HepG2 (cell line): ENCODE results near the gene MAJIN. TPM values are rescaled to one million over a fixed set of nuclear protein-coding genes. Genes with fewer than 3 reads are reported as not detected.

Experiments
- ADNP ChIP-seq: sonication (generic); formaldehyde crosslinking; IDR thresholded peaks from 2 replicates; pipeline ENCODE4 v1.4.0; 2020; ENCODE audit warnings: missing genetic modification reagents
- BHLHE40 ChIP-seq: IDR thresholded peaks from 2 replicates; pipeline ENCODE4 v1.6.1; 2011; ENCODE audit warnings: low read length, improper control_type of control experiment
- CREB1 ChIP-seq, 2 experiments: fragments of 450-650 bp in 1 of 2; IDR thresholded peaks; 2 replicates each; pipeline ENCODE4 v1.6.1; 2016 to 2017; ENCODE audit warnings: control low read depth in 1 of 2, mild to moderate bottlenecking in 1 of 2, missing compliant biosample characterization in 1 of 2, missing genetic modification characterization in 1 of 2
- EHMT2 ChIP-seq: fragments of 200-600 bp; sonication (generic); IDR thresholded peaks from 2 replicates; pipeline ENCODE4 v1.7.0; 2017; ENCODE audit warnings: antibody characterized with exemption, low read depth, low read length, borderline replicate concordance
- GTF2F1 ChIP-seq: fragments of 150-350 bp; IDR thresholded peaks from 2 replicates; pipeline ENCODE4 v1.6.1; 2014; ENCODE audit warnings: low read length
- HCFC1 ChIP-seq: fragments of 150-350 bp; IDR thresholded peaks from 2 replicates; pipeline ENCODE4 v1.6.1; 2014; ENCODE audit warnings: low read depth, low read length
- PPARG ChIP-seq: conservative IDR thresholded peaks from 2 replicates; pipeline ENCODE4 v1.6.1; 2016; ENCODE audit warnings: missing biosample characterization, missing genetic modification reagents
- XBP1 ChIP-seq: sonication (generic); formaldehyde crosslinking; IDR thresholded peaks from 2 replicates; pipeline ENCODE4 v1.5.0; 2020; ENCODE audit warnings: missing genetic modification reagents
- ZBTB20 ChIP-seq: sonication (generic); formaldehyde crosslinking; IDR thresholded peaks from 2 replicates; pipeline ENCODE4 v1.8.1; 2023; ENCODE audit warnings: missing genetic modification reagents, low read depth, mild to moderate bottlenecking, borderline replicate concordance
- ZFX ChIP-seq: sonication (generic); formaldehyde crosslinking; IDR thresholded peaks from 2 replicates; pipeline ENCODE4 v1.4.0; 2020; ENCODE audit warnings: mild to moderate bottlenecking, low read depth, missing genetic modification reagents, moderate library complexity
- ZNF124 ChIP-seq: sonication (generic); formaldehyde crosslinking; IDR thresholded peaks from 2 replicates; pipeline ENCODE4 v1.4.0; 2020; ENCODE audit warnings: missing genetic modification reagents
- polyA plus RNA-seq, 8 experiments: library from polyadenylated mRNA; depleted of rRNA in 3 of 8; stranded (reverse) in 7 of 8; unstranded in 1 of 8; fragments of >200 nt; fragmentation: Illumina TruSeq in 4 of 8; extraction: Trizol in 4 of 8; gene quantifications; 2 replicates each; pipeline versions ENCODE4 v1.2.1 to v1.2.3, GENCODE V29; 2011 to 2016; ENCODE audit warnings: low read depth in 4 of 8, missing spikeins in 1 of 8, mixed read lengths in 1 of 8; ENCODE audit not compliant: insufficient read depth in 1 of 8
- total RNA-seq, 5 experiments: library from RNA; depleted of rRNA; stranded (reverse); fragments of >200 nt; fragmentation: Illumina TruSeq; extraction: Trizol; gene quantifications; 2 replicates each; pipeline ENCODE4 v1.2.3, GENCODE V29; 2016; ENCODE audit warnings: low read depth in 1 of 5
- TF ChIP-seq, protein P1 (sequence below): sonication (generic); formaldehyde crosslinking; IDR thresholded peaks from 2 replicates; pipeline ENCODE4 v1.9.0; 2021; ENCODE audit warnings: mild to moderate bottlenecking, missing genetic modification reagents
- TF ChIP-seq, protein P2 (sequence below): IDR thresholded peaks from 2 replicates; pipeline ENCODE4 v1.6.1; 2016; ENCODE audit warnings: low read depth, control low read depth
- TF ChIP-seq, protein P3 (sequence below): IDR thresholded peaks from 2 replicates; pipeline ENCODE4 v1.6.1; 2016; ENCODE audit warnings: mild to moderate bottlenecking
- TF ChIP-seq, protein P4 (sequence below): sonication (generic); formaldehyde crosslinking; conservative IDR thresholded peaks from 2 replicates; pipeline ENCODE4 v1.4.0; 2020; ENCODE audit warnings: mild to moderate bottlenecking, missing genetic modification reagents, moderate library complexity

MAJIN gene
- total and polyA plus RNA-seq, 2 of the 13 experiments (the other 11 are each of a cell fraction or from before 2014, with no cell fraction given) = not detected

DNA sequence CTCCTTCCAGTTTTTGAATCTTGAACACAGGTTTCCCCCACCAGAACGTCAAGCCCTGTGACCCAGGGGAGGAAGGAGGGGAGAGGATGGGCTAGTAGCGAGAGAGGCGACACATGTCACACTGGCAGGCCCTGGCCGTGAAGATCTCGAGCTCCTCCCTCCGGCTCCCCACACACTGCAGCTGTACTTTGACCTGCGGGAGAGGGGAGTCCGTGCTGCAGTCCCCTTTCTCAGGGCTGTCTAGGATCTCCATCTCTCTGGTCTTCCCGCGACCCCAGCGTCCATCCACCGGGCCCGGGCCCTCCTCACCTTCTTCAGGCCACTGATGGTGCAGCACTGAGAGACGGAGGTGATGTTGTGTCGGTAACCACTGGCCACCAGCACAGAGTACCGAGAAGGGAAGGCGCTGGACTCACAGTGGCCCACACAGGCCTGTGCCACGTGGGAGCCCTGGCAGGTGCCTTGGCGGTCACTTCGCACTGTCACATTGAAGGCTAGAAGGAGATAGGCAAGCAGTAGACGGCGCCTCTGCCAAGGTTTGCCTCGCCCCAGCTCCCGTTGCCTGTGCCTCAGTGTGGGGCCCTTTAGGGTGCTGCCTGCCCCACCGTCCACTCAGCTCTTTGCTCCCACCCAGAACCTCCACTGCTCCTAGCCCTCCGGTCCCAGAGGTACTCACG is 37.1 kb downstream of the MAJIN start (continued):
- TF ChIP-seq, protein P1, sequence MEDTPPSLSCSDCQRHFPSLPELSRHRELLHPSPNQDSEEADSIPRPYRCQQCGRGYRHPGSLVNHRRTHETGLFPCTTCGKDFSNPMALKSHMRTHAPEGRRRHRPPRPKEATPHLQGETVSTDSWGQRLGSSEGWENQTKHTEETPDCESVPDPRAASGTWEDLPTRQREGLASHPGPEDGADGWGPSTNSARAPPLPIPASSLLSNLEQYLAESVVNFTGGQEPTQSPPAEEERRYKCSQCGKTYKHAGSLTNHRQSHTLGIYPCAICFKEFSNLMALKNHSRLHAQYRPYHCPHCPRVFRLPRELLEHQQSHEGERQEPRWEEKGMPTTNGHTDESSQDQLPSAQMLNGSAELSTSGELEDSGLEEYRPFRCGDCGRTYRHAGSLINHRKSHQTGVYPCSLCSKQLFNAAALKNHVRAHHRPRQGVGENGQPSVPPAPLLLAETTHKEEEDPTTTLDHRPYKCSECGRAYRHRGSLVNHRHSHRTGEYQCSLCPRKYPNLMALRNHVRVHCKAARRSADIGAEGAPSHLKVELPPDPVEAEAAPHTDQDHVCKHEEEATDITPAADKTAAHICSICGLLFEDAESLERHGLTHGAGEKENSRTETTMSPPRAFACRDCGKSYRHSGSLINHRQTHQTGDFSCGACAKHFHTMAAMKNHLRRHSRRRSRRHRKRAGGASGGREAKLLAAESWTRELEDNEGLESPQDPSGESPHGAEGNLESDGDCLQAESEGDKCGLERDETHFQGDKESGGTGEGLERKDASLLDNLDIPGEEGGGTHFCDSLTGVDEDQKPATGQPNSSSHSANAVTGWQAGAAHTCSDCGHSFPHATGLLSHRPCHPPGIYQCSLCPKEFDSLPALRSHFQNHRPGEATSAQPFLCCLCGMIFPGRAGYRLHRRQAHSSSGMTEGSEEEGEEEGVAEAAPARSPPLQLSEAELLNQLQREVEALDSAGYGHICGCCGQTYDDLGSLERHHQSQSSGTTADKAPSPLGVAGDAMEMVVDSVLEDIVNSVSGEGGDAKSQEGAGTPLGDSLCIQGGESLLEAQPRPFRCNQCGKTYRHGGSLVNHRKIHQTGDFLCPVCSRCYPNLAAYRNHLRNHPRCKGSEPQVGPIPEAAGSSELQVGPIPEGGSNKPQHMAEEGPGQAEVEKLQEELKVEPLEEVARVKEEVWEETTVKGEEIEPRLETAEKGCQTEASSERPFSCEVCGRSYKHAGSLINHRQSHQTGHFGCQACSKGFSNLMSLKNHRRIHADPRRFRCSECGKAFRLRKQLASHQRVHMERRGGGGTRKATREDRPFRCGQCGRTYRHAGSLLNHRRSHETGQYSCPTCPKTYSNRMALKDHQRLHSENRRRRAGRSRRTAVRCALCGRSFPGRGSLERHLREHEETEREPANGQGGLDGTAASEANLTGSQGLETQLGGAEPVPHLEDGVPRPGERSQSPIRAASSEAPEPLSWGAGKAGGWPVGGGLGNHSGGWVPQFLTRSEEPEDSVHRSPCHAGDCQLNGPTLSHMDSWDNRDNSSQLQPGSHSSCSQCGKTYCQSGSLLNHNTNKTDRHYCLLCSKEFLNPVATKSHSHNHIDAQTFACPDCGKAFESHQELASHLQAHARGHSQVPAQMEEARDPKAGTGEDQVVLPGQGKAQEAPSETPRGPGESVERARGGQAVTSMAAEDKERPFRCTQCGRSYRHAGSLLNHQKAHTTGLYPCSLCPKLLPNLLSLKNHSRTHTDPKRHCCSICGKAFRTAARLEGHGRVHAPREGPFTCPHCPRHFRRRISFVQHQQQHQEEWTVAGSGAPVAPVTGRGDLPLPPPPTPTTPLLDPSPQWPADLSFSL (CRISPR knock-in tag) = peak; percentile 54; the same call in 1 of the 2 replicates
- TF ChIP-seq ZFX (CRISPR knock-in tag) (peak; percentile 88), GTF2F1 (no peak), CREB1 (IDR thresholded peaks at IDR 0.05) (no peak), CREB1 (CRISPR knock-in tag; IDR thresholded peaks at IDR 0.05) (no peak), EHMT2 (no peak), ADNP (CRISPR knock-in tag) (no peak), PPARG (CRISPR knock-in tag) (no peak), ZBTB20 (CRISPR knock-in tag) (no peak), ZNF124 (CRISPR knock-in tag) (no peak), BHLHE40 (0 out of 2 replicates have a peak, but pooled peaks have one; percentile 8), HCFC1 (no peak), XBP1 (CRISPR knock-in tag) (no peak)
- TF ChIP-seq, protein P2, sequence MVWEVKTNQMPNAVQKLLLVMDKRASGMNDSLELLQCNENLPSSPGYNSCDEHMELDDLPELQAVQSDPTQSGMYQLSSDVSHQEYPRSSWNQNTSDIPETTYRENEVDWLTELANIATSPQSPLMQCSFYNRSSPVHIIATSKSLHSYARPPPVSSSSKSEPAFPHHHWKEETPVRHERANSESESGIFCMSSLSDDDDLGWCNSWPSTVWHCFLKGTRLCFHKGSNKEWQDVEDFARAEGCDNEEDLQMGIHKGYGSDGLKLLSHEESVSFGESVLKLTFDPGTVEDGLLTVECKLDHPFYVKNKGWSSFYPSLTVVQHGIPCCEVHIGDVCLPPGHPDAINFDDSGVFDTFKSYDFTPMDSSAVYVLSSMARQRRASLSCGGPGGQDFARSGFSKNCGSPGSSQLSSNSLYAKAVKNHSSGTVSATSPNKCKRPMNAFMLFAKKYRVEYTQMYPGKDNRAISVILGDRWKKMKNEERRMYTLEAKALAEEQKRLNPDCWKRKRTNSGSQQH (CRISPR knock-in tag) = no peak
- TF ChIP-seq, protein P3, sequence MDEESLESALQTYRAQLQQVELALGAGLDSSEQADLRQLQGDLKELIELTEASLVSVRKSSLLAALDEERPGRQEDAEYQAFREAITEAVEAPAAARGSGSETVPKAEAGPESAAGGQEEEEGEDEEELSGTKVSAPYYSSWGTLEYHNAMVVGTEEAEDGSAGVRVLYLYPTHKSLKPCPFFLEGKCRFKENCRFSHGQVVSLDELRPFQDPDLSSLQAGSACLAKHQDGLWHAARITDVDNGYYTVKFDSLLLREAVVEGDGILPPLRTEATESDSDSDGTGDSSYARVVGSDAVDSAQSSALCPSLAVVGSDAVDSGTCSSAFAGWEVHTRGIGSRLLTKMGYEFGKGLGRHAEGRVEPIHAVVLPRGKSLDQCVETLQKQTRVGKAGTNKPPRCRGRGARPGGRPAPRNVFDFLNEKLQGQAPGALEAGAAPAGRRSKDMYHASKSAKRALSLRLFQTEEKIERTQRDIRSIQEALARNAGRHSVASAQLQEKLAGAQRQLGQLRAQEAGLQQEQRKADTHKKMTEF (CRISPR knock-in tag) = no peak
- TF ChIP-seq, protein P4, sequence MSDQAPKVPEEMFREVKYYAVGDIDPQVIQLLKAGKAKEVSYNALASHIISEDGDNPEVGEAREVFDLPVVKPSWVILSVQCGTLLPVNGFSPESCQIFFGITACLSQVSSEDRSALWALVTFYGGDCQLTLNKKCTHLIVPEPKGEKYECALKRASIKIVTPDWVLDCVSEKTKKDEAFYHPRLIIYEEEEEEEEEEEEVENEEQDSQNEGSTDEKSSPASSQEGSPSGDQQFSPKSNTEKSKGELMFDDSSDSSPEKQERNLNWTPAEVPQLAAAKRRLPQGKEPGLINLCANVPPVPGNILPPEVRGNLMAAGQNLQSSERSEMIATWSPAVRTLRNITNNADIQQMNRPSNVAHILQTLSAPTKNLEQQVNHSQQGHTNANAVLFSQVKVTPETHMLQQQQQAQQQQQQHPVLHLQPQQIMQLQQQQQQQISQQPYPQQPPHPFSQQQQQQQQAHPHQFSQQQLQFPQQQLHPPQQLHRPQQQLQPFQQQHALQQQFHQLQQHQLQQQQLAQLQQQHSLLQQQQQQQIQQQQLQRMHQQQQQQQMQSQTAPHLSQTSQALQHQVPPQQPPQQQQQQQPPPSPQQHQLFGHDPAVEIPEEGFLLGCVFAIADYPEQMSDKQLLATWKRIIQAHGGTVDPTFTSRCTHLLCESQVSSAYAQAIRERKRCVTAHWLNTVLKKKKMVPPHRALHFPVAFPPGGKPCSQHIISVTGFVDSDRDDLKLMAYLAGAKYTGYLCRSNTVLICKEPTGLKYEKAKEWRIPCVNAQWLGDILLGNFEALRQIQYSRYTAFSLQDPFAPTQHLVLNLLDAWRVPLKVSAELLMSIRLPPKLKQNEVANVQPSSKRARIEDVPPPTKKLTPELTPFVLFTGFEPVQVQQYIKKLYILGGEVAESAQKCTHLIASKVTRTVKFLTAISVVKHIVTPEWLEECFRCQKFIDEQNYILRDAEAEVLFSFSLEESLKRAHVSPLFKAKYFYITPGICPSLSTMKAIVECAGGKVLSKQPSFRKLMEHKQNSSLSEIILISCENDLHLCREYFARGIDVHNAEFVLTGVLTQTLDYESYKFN (CRISPR knock-in tag) = no peak; the same call in 1 of the 2 replicates
